Epidermal melanocyte (primary cell): ENCODE measurements around the gene YOD1.

Experiments used
- DNase-seq: peaks from one replicate; pipeline ENCODE4 v3.0.0; 2011; ENCODE audit warnings: low spot score; ENCODE audit not compliant: insufficient read length

The YOD1 gene

DNA sequence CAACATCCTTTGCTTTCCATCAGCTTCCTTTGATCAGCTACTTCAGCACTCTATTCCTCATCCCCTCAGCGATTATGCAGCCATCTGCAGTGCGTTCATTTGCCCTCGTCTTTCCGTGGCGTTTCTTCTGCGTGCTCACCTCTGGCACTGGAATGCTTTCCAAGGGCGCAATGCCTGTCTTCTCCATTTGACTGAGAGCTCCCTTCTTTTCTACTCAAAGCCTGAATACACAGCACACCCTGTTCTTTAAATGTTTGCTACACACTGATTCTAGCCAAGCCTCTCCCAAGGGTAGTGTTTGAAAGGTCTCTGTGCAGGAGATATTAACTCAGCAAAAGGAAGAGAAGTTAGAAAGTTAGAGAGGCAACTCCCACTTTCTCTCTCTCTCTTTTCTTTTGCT is 41.1 kb downstream of the YOD1 start:
- DNase-seq: no peak

DNA sequence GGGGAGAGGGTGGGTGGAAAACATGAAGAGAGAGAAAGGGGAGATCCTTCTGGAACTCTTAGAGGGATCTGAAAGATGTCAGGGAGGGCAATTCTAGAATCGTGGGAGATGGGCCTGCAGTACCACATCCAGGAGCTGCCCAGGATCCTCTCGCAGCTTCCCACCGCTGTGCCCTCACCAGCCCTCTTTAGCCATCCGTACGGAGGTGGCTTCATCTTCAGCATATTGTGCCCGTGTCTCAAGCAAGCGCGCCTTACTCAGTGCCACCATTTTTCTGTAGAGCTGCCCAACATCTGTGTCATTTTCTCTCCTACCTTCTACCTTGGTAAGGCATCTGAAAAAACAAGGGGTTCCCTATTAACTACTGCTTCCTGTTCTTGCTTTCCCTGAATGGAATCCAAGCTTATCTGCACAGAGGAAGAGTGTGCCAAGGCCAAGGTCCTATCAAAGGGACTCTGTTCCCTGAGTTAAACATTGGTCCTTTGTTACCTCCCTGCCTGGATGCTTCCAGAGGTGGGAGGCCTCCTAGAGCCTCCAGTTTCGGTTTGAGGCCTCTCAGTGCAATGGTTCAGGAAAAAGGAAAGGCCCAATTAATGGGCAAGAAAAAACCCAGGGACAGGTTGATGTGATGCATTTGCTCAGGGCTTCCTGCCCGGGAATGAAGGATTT is 41.7 kb downstream of the YOD1 start:
- no peak for DNase-seq

DNA sequence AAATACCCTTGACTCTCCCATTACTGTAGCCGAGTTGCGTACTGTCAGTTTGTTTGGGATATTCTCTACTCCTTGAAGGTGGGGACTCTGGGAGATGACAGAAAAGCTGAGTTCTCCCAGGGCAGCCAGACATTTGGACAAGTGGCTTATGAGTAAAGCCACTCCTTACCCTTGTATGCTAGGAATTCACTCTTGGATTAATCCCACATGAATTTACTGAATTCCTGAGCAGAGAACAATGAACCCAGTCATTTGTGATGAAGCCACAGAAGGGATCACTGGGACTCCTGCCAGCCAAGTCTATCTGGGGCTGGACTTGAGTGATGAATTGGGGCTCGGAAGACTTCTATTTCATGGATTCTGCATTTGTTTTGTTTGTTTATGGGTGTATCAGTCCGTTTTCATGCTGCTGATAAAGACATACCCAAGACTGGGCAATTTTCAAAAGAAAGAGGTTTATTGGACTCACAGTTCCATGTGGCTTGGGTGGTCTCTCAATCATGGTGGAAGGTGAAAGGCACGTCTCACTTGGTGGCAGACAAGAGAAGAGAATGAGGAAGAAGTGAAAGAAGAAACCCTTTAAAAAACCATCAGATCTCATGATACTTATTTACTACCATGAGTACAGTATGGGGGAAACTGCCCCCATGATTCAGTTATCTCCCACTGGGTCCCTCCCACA is 43.5 kb downstream of the YOD1 start:
- peak; percentile 91 for DNase-seq

DNA sequence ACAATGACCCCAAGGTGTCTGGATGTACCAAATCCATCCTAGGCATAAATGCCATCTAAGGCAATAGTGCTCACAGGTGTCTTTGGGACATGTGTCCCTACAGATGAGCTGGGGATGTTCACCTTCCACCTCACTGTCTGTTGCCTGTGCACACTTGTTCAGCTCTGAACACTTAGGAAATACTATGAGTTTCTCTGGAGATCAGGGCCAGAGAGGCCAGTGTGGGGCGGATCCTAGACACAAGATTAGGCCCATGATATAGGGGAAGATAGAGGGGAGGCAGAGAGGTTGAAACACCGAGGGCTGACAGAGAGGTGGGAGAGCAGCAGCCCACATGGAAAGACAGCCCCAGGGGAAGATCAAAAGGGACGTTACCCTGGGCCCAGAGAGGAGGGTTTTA is 44.1 kb downstream of the YOD1 start:
- DNase-seq: no peak

DNA sequence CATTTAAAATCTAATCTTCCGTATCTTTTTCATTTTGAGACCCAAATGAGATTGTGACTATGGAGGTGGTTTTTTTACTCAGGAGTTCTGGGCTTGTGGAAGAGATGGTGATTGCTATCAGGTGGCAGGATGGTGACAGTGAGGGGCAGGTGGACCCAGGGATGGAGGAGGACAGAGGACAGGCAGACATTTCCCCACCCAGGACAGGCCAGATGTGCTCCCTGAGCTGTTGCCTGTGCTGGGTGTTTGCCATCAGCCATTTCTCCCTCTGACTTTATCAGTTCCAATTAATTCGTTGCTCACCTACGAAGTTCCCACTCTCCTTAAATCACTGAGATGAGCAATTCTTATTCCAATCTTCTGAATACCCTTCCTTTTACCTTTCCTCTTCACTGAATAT is 44.9 kb downstream of the YOD1 start:
- DNase-seq: no peak

DNA sequence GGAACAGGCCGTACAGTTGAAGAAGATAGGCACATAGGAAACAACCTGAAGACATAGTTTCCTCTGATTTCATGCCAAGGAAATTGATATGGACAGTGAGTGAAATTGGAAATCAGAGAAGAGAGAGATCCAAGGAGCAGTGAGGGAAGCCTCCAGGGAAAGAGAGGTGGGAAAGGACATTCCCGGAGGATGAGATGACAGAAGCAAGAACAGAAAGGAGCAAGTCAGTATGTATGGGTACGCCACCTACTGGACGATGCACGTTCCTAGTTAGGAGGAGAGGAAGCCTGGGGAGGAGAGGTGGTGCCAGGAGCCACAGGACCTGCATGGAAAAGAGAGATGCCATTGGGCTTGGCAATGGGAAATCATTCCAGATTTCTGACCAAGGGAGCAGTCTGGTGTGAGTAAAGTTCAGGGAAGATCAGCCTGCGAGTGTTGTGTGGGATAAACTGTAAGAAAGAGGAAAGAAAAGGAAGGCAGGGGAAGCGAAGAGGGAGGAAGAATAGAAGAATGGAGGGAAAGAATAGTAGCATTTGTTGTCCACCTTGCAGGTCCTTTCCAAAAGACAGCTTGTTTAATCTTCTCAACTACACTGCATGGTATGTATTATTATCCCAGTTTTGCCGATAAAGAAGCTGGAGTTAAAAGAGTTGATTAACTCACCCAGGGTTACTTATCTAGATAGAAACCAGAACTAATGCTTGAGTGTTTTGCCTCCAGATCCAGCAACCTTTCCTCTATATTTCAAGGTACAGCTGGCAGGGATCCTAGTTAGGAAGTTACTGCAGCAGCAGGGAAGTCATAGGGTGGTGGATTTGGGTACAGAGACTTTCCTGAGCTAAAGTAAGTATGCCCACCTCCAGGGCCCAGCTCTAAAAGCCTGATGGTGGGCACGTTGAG is 45.8 kb downstream of the YOD1 start:
- no peak for DNase-seq

DNA sequence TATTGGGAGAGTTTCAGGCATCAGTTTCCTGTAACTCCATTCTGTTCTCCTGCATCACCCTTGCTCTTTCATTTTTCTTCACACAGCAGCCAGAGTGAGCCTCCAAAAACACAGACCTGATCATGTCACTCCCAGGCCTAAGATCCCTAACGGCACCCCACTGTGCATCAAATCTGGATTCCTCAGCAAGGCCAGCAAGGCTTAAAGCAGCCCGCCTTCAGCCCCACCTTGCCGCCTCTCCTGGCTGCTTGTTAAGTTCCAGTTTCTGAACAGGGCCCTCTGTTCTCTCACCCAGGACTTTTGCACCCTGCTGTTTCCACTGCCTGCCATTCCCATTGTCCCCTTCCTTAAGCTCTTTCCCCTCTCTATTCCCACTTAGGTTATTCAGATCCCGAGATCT is 47.8 kb downstream of the YOD1 start:
- DNase-seq: no peak

DNA sequence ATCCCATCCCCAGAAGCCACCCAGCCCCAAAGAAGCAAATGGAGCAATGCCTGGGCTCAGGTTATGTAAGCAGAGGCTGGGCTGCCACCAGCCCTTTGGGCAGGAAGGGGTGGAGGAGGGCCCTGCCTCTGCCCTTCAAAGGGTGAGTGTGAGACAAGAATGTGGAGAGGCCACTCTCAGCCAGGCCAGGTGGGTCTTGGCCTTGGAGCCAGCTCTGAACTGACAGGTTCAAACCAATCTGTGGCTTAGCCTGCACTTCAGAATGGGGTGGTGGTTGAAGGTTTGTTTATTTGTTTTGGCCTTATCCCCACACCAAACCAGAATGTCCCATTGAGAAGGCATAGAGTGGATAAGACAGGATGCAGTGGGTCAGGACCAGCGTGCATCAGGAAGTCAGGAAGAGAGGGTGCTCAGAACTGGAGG is 48.3 kb downstream of the YOD1 start:
- DNase-seq: no peak

DNA sequence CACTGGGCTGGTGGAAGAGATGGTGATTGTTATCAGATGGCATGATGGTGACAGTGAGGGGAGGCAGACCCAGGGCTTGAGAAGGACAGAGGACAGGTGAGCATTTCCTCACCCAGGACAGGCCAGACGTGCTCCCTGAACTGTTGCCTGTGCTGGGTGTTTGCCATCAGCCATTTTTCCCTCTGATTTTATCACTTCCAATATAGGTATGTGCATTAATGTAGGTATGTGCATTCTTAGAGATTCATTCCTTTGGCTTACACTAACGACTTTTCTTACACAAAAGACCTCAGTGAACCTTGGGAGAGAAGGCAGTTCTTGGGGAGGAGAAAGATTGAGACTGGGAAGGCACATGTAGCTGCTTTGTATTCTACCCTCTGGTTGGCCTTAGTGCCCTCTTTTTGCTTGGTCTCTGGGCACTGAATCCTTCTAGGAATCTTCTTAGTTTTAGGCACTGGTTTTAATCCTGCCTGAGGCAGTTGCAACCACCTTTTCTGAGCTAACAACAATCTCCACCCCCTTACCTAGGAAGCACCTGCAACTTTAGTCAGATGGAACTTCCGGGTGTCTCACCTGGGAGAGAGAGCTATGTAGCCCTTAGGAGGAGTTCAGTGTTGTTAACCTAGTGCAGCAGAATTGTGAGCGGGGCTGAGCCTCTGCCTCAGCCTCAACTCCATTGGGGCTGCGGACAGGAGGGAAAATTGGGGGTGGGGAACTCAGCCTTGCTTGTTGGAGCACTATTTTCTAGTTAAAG is 49.3 kb downstream of the YOD1 start:
- DNase-seq: no peak

DNA sequence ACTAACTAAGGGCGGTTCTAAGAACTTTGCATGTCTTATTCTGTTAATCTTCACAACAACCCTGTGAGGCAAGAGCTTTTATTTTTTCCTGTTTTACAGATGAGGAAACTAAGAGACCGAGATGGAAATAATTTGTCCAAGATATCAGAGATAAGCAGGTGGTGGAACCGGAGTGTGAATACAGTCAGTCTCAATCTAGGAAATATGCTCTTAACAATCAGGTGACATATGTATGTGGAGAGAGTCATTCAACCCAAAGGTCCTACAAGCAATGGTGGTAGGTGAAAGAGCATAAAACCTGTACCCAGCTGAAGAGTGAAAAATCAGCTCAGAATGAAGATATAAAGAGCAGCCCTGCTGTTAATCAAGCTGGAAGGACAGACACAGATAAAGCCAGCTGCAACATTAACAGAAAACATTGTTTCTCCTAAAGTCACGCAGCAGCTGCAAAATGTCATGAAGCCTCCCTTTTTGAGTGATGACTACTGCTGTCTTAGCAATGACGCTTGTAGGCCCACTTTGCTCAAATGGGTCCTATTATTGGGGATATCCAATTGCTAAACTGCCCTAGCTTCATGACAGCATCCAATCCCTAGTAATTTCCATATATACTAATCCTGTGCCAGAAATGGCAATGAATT is 50.2 kb downstream of the YOD1 start:
- no peak for DNase-seq

DNA sequence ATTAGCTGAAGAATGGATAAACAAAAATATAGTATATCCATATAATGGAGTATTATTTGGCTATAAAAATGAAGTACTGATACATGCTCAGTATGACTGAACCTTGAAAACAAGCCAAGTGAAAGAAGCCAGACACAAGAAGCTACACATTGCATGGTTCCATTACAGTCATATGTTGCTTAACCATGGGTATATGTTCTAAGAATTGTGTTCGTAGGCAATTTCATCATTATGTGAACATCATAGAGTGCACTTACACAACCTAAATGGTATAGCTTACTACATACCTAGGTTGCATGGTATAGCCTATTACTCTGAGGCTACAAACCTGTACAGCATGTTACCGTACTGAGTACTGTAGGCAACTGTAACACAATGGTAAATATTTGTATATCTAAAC is 52.2 kb downstream of the YOD1 start:
- DNase-seq: no peak
